HFFc6 (cell line): ENCODE data around the gene EIF3CL. TPM values are rescaled to one million over a fixed set of nuclear protein-coding genes. Genes with fewer than 3 reads are reported as not detected.
A peak's percentile ranks its signal among the peaks of the same experiment; 100 is the strongest.
"Not testable (repeated sequence)": the region's sequence is repeated elsewhere in the genome, so short reads cannot be mapped to it uniquely, and the experiment has no call there.

Experiments used
- DNase-seq: peaks from one replicate; pipeline ENCODE4 v3.0.0-alpha.2; 2018
- H3K27ac Mint-ChIP-seq: 2 replicates; pipeline ENCODE4 v1.8.0; 2020; ENCODE audit warnings: mild to moderate bottlenecking, mixed read lengths
- H3K27me3 Mint-ChIP-seq: 2 replicates; pipeline ENCODE4 v1.8.0; 2021; ENCODE audit warnings: mild to moderate bottlenecking, moderate library complexity, mixed read lengths; ENCODE audit not compliant: insufficient read depth
- H3K36me3 Mint-ChIP-seq: 2 replicates; pipeline ENCODE4 v1.8.0; 2021; ENCODE audit warnings: low read depth, mixed read lengths
- H3K4me1 Mint-ChIP-seq: 2 replicates; pipeline ENCODE4 v1.8.0; 2020; ENCODE audit warnings: low read depth, mixed read lengths
- H3K4me3 Mint-ChIP-seq: 2 replicates; pipeline ENCODE4 v1.8.0; 2020; ENCODE audit warnings: mild to moderate bottlenecking, moderate library complexity, mixed read lengths
- H3K9me3 Mint-ChIP-seq: 2 replicates; pipeline ENCODE4 v1.8.0; 2020; ENCODE audit warnings: mild to moderate bottlenecking, mixed read lengths
- long read RNA-seq: library from polyadenylated mRNA; unstranded; transcript quantifications from one replicate; pipeline ENCODE4 v2.0.0, GENCODE V29; 2019
- total RNA-seq, 6 experiments: library from RNA; stranded (reverse); fragmentation: NEBNext Ultra II Directional; extraction: Animal tissue kit (Norgen Biotek cat#: 25700); gene quantifications; 2 replicates in 1 of 6; 3 replicates in 5 of 6; pipeline ENCODE4 v1.2.3, GENCODE V29; 2021

Gene EIF3CL, protein sequence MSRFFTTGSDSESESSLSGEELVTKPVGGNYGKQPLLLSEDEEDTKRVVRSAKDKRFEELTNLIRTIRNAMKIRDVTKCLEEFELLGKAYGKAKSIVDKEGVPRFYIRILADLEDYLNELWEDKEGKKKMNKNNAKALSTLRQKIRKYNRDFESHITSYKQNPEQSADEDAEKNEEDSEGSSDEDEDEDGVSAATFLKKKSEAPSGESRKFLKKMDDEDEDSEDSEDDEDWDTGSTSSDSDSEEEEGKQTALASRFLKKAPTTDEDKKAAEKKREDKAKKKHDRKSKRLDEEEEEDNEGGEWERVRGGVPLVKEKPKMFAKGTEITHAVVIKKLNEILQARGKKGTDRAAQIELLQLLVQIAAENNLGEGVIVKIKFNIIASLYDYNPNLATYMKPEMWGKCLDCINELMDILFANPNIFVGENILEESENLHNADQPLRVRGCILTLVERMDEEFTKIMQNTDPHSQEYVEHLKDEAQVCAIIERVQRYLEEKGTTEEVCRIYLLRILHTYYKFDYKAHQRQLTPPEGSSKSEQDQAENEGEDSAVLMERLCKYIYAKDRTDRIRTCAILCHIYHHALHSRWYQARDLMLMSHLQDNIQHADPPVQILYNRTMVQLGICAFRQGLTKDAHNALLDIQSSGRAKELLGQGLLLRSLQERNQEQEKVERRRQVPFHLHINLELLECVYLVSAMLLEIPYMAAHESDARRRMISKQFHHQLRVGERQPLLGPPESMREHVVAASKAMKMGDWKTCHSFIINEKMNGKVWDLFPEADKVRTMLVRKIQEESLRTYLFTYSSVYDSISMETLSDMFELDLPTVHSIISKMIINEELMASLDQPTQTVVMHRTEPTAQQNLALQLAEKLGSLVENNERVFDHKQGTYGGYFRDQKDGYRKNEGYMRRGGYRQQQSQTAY
- 10 to 100 TPM in 5 of 6 experiments, 1 to 10 TPM in 1; 6.7 to 69.3 (median 45.5) TPM for total RNA-seq
- long read RNA-seq, transcript EIF3CL-201 (21 exons, 3,085 nt): major isoform, 14 of 59 reads
- long read RNA-seq, partial matches to known transcripts: 39 of 59 reads
- long read RNA-seq, other reads (novel, unspliced or antisense): 6 of 59 reads

DNA sequence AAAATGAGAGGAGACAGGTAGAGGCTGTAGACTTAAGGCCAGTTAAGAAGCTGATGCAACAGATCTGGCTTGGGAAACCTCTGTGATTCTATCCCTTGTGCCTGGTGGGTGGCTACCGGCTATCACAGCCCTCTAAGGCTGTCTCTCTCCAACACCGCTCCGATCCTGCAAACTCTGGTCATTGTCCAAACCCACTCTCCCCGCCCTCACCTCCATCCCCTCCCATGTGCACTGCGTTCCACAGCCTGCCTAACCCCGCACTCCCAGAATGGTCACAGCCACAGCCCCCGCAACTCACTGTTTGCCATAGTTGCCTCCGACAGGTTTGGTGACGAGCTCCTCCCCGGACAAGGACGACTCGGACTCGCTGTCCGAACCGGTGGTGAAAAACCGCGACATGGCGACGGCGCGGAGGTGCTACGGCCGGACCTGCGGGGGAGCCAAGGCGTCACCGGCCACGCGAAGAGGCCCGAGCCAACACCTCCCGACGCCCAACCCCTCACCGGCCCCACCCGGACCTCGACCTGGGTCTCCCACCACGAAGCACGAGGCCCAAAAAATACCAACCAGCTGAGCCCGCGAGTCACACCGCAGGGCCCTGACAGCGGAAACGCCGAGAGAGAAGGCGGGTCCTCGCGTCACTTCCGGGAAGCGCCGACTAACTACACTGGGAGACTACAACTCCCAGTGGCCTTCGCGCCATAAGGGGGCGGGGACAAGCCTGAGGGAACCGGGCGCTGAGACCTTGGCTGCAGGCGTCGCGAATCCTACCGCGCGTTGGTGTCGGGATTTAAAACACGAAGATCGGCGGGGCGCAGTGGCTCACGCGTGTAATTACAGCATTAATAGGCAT, at the start of gene EIF3CL:
TSS of gene EIF3CL (minus strand) at position 622 of the 853 bp plus-strand sequence. CDS start at position 399, 223 bp downstream.
- H3K27ac Mint-ChIP-seq, DNase-seq, H3K9me3 Mint-ChIP-seq, H3K36me3 Mint-ChIP-seq, H3K27me3 Mint-ChIP-seq, H3K4me1 Mint-ChIP-seq: not testable (repeated sequence)
- H3K4me3 Mint-ChIP-seq: peak within 1 kb of the TSS; percentile 84

DNA sequence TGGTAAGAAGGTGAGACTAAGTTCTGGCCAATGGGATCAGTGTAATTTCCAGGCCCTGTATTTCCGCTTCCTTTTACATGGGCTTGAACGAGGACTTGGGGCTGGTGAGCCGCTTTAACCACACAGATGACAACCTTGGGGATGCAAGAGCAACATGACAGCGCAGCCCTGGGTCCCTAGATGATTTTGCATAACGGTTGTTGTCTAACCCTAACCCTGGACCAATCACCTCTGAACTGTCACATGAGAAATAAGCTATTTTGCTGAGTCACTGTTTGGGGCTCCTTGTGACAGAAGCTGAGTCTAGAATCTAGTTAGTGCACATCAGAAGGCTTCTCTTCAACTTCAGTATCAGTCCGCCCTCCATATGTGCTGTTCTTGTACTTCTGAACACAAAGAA, 43.4 kb upstream of the EIF3CL start:
- not testable (repeated sequence) for H3K9me3 Mint-ChIP-seq, H3K27me3 Mint-ChIP-seq, H3K36me3 Mint-ChIP-seq, H3K4me3 Mint-ChIP-seq, H3K4me1 Mint-ChIP-seq, H3K27ac Mint-ChIP-seq, DNase-seq

DNA sequence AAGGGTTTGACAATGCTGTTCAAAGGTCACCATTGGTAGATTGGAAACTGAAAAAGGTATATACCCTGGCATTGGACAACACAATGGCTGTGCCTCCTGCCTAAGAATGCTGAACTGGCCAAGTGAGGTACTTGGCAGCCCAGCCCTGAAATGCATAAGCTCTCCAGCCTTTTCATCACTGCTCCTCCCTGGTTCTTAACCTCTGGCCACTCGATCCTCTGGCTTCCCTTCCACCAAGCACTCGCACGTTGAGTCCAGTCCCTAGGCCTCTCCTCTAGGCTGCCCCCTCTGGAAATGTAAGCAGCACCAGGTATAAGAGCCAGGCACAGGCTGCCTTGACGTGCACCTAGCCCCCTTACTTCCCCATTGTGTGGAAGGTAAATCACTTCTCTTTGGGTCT, 42.7 kb upstream of the EIF3CL start:
- not testable (repeated sequence) for H3K4me1 Mint-ChIP-seq, DNase-seq, H3K27ac Mint-ChIP-seq, H3K4me3 Mint-ChIP-seq, H3K9me3 Mint-ChIP-seq, H3K36me3 Mint-ChIP-seq, H3K27me3 Mint-ChIP-seq

DNA sequence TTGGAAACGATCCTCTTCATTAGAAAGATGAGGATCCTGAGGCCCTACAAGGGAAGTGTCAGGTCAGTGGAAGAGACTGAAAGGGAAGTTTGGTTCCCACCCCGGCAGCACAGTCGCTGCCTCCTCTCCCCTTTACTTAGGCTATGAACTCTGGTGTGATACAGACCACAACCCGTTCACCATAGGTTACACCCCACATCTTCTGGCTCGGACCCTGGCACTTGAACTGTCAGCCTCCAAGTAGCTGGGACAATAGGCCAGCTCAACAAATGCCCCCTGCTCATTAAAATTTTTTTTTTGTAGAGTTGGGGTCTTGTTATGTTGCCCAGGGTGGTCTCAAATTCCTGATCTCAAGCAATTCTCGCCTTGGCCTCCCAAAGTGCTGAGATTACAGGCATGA, 40.3 kb upstream of the EIF3CL start:
- H3K27me3 Mint-ChIP-seq, H3K36me3 Mint-ChIP-seq, H3K27ac Mint-ChIP-seq, DNase-seq, H3K4me1 Mint-ChIP-seq, H3K9me3 Mint-ChIP-seq, H3K4me3 Mint-ChIP-seq: not testable (repeated sequence)

DNA sequence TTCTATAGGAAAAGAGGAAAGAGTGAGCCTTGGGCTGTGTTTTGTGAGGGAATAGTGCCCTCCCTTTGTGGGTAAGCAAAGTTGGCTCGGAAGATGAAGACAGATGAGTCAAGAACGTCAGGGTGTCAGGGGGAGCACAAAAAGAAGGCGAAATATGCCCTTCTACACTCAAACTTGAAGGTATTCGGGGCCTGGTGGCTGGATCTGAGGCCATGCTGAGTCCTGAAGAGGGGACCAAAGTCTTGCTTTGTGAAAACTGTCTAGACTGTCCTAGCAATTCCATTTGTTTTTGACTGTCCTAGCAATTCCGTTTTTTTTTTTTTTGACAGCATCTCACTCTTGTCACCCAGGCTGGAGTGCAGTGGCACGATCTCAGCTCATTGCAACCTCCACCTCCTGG, 35.3 kb upstream of the EIF3CL start:
- not testable (repeated sequence) for H3K9me3 Mint-ChIP-seq, H3K27ac Mint-ChIP-seq, H3K4me1 Mint-ChIP-seq, H3K27me3 Mint-ChIP-seq, H3K36me3 Mint-ChIP-seq, DNase-seq, H3K4me3 Mint-ChIP-seq

DNA sequence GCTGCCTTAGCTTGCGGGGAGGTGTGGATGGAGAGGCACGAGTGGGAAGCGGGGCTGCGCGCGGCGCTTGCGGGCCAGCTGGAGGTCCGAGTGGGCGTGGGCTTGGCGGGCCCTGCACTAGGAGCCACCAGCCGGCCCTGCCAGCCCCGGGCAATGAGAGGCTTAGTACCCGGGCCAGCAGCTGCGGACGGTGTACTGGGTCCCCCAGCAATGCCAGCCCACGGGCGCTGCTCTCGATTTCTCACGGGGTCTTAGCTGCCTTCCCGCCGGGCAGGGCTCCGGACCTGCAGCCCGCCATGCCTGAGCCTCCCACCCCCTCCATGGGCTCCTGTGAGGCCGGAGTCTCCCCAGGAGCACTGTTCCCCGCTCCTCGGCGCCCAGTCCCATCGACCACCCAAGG, 31.7 kb upstream of the EIF3CL start:
- DNase-seq, H3K27me3 Mint-ChIP-seq, H3K27ac Mint-ChIP-seq, H3K9me3 Mint-ChIP-seq, H3K4me1 Mint-ChIP-seq, H3K36me3 Mint-ChIP-seq, H3K4me3 Mint-ChIP-seq: not testable (repeated sequence)

DNA sequence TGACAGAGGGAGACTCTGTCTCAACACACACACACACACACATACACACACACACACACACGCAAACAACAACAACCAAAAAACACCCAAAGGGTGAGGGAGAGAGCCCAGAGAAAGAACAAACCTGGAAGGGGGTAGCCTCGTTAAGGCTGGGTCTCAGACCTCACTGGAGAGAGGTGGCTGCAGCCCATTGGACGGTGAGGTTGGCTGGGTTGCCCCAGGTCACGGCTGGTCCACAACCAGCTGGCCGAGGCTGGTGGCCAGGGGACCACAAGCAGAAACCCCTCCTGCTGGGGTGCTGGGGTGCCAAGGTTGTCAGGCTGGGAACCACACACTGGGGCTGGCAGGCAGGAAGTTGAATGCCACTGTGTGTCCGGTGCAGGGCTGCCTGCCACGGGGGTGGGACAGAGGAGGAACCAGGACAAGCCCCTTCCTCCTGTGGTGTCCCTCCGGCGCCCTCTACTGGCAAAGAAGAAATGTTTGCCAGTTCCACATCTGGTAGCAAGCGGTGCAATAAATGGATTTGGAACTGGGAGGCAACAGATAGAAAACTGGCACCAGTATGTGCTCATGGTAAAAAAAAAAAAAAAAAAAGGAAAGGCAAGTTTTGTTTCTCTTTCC, 22.5 kb upstream of the EIF3CL start:
- not testable (repeated sequence) for H3K9me3 Mint-ChIP-seq, H3K27me3 Mint-ChIP-seq

DNA sequence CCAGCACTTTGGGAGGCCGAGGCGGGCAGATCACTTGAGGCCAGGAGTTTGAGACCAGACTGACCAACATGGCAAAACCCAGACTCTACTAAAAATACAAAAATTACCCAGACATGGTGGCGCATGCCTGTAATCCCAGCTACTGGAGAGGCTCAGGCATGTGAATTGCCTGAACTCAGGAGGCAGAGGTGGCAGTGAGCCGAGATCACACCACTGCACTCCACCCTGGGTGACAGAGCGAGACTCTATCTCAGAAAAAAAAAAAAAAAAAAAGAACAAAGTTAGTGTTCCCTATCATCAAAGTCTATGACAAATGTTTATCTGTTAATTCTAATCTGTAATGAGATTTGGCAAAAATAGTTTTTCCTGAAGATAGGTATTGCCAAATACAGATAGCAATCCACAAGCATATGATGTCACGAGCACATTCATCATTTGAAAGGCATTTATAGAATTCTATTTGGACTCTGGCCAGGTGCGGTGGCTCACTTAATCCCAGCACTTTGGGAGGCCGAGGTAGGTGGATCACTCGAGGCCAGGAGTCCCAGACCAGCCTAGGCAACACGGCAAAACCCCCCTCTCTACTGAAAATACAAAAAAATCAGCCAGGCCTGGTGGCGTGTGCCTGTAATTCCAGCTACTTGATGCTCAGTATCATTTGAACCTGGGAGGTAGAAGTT, 17.6 kb upstream of the EIF3CL start:
- not testable (repeated sequence) for H3K4me3 Mint-ChIP-seq, H3K36me3 Mint-ChIP-seq, H3K27me3 Mint-ChIP-seq, H3K9me3 Mint-ChIP-seq, H3K4me1 Mint-ChIP-seq, DNase-seq, H3K27ac Mint-ChIP-seq

More for the DNA sequence above, 22.5 kb upstream of the EIF3CL start:
- H3K4me1 Mint-ChIP-seq, DNase-seq, H3K4me3 Mint-ChIP-seq, H3K27ac Mint-ChIP-seq, H3K36me3 Mint-ChIP-seq: not testable (repeated sequence)

DNA sequence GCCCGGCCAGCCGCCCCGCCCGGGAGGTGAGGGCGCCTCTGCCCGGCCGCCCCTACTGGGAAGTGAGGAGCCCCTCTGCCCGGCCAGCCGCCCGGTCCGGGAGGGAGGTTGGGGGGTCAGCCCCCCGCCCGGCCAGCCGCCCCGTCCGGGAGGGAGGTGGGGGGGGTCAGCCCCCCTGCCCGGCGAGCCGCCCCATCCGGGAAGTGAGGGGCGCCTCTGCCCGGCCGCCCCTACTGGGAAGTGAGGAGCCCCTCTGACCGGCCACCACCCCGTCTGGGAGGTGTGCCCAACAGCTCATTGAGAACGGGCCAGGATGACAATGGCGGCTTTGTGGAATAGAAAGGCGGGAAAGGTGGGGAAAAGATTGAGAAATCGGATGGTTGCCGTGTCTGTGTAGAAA, 13.4 kb upstream of the EIF3CL start:
- not testable (repeated sequence) for H3K27ac Mint-ChIP-seq, H3K36me3 Mint-ChIP-seq, DNase-seq, H3K27me3 Mint-ChIP-seq, H3K4me3 Mint-ChIP-seq, H3K9me3 Mint-ChIP-seq, H3K4me1 Mint-ChIP-seq

DNA sequence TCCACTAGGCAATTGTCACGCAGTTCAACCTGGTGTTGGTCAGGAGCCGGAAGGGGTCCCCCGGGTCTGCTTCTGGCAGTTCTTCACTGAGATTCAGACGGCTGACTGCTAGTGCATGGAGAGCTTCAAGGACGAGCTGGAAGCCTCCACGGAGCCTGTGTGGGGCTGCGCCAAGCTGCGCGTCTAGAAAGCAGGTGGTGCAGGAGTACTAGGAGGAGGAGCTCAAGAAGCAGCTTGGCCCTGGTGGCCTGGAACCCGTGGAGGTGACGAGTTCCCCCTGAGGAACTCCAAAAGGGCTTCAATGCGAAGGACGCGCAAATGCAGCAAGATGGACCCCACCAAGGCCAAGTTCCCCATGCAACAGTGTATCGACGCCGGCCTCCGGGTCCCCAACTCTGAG, 10.9 kb upstream of the EIF3CL start:
- H3K27ac Mint-ChIP-seq, H3K4me3 Mint-ChIP-seq: not testable (repeated sequence)

DNA sequence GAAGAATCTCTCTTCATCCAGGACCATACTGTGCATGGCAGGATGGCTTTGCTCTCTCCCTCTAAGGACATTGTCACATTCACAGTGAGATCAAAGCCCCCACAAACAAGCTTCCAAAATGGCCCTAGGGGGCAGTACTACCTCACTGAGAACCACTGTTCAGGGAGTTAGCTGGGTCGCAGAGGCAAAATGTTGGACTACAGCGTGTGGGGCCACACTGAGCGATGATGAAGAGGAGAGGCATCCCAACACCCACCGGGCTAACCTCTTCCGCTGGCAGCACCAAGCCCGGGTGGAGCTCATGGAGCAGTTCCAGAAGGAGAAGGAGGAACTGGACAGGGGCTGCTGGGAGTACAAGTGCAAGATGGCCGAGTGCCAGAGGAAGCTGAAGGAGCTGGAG, 9.9 kb upstream of the EIF3CL start:
- H3K4me3 Mint-ChIP-seq, H3K27me3 Mint-ChIP-seq, H3K4me1 Mint-ChIP-seq, DNase-seq, H3K27ac Mint-ChIP-seq, H3K9me3 Mint-ChIP-seq, H3K36me3 Mint-ChIP-seq: not testable (repeated sequence)

More for the DNA sequence above, 10.9 kb upstream of the EIF3CL start:
- not testable (repeated sequence) for DNase-seq, H3K9me3 Mint-ChIP-seq, H3K36me3 Mint-ChIP-seq, H3K4me1 Mint-ChIP-seq, H3K27me3 Mint-ChIP-seq

DNA sequence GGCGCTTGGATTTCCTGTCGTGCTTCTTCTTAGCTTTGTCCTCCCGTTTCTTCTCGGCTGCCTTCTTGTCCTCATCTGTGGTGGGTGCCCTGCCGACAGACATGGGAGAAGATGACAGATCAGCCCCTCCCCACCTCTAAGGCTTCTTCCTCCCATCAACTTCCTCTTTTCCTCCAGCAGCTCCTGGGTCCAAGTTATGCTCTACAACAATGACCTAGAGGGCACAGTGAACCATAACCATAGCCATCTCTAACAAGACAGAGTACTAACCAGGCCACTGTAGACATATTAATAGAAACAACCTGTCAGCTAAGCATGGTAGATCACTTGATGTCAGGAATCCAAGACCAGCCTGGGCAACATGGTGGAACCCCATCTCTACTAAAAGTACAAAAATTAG, 11.6 kb downstream of the EIF3CL start:
- H3K4me1 Mint-ChIP-seq, H3K4me3 Mint-ChIP-seq, H3K27ac Mint-ChIP-seq, H3K36me3 Mint-ChIP-seq, DNase-seq, H3K27me3 Mint-ChIP-seq, H3K9me3 Mint-ChIP-seq: not testable (repeated sequence)
